ENCODE results near the gene ABCG4. TPM values are rescaled to one million over a fixed set of nuclear protein-coding genes. Genes with fewer than 3 reads are reported as not detected.

The ABCG4 gene
- total RNA-seq, 1 donor from 2014 or later = 0.13 TPM

DNA sequence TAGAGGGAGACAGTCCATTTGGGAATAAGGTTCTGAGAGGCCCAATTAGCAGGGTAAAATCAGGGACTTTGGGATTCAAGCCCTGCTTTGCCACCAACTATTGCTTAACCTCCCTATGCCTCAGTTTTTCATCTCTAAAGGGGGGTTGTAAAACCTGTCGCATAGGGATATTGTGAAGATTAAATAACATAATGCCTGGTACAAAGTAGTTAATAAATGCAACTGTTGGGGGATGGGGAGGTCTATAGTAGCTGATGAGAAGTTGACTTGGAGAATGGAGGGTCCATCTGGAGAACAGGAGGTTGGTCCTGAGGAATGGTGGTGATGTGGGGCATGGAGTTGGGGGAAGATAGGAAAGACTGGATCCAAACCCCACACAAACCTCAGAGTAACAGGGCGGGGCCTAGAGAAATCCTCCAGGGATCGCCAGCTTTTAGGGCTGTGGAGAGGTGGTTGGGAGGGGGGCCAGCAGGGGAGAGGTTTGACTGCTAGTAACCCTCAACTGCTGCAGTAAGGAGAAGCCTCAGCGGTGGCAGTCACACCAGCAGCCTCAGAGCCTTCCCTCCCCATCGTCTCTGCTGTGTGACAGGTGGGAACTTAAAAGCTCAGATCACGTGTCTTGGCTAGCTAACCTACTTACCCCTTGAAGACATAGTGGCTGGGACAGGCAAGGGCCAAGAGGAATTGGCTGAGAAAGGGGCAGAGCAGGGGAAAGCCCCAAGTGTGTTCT is 1.1 kb upstream of the ABCG4 start:
- TF ChIP-seq, protein P1, sequence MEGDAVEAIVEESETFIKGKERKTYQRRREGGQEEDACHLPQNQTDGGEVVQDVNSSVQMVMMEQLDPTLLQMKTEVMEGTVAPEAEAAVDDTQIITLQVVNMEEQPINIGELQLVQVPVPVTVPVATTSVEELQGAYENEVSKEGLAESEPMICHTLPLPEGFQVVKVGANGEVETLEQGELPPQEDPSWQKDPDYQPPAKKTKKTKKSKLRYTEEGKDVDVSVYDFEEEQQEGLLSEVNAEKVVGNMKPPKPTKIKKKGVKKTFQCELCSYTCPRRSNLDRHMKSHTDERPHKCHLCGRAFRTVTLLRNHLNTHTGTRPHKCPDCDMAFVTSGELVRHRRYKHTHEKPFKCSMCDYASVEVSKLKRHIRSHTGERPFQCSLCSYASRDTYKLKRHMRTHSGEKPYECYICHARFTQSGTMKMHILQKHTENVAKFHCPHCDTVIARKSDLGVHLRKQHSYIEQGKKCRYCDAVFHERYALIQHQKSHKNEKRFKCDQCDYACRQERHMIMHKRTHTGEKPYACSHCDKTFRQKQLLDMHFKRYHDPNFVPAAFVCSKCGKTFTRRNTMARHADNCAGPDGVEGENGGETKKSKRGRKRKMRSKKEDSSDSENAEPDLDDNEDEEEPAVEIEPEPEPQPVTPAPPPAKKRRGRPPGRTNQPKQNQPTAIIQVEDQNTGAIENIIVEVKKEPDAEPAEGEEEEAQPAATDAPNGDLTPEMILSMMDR (IDR thresholded peaks at IDR 0.05; ENCODE audit: insufficient read depth, low read length, poor library complexity, severe bottlenecking) = no peak
- peaks cover 30% of the 10 kb centered on the region for H3K27me3 ChIP-seq (ENCODE audit: control insufficient read depth, insufficient read depth, low read length)
- DNase-seq (ENCODE audit: low read depth) = no peak
- no peak overlapping the region for H3K4me3 ChIP-seq (ENCODE audit: low read depth, low read length)
- no peaks in the 10 kb centered on the region for H3K36me3 ChIP-seq (ENCODE audit: control insufficient read depth, insufficient read depth, low read length)

DNA sequence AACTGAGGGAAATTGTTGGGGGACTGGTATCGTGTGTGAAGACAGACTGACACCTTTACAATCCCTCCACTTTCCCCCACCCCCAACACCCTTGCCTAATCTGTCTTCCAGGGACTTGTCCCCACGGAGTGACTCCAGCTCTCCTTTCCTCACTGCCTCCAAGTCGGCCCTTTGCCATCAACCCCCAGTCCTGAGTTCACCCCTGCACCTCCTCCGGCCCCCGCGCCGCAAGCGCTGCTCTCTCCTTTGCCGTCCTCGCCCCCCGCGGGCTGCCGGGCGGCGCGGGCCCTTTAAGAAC is 183 bp upstream of the ABCG4 start:
- Histone ChIP-seq H3K4me3 (ENCODE audit: low read depth, low read length) (peak overlapping the region; percentile 42), H3K36me3 (ENCODE audit: control insufficient read depth, insufficient read depth, low read length) (no peaks in the 10 kb centered on the region), H3K27me3 (ENCODE audit: control insufficient read depth, insufficient read depth, low read length) (peaks cover 30% of the 10 kb centered on the region)
- TF ChIP-seq, protein P1 (IDR thresholded peaks at IDR 0.05; ENCODE audit: insufficient read depth, low read length, poor library complexity, severe bottlenecking) = no peak
- no peak for DNase-seq (ENCODE audit: low read depth)

- DNase-seq (ENCODE audit: low read depth) = no peak
- TF ChIP-seq, protein P1 (IDR thresholded peaks at IDR 0.05; ENCODE audit: insufficient read depth, low read length, poor library complexity, severe bottlenecking) = no peak
- no peaks in the 10 kb centered on the region for H3K36me3 ChIP-seq (ENCODE audit: control insufficient read depth, insufficient read depth, low read length)
- peaks cover 37% of the 10 kb centered on the region for H3K27me3 ChIP-seq (ENCODE audit: control insufficient read depth, insufficient read depth, low read length)
- peak overlapping the region; percentile 42 for H3K4me3 ChIP-seq (ENCODE audit: low read depth, low read length)
Observed at GRCh38 chr11:119149786-119150275, 979 bp downstream of the ABCG4 start.

DNA sequence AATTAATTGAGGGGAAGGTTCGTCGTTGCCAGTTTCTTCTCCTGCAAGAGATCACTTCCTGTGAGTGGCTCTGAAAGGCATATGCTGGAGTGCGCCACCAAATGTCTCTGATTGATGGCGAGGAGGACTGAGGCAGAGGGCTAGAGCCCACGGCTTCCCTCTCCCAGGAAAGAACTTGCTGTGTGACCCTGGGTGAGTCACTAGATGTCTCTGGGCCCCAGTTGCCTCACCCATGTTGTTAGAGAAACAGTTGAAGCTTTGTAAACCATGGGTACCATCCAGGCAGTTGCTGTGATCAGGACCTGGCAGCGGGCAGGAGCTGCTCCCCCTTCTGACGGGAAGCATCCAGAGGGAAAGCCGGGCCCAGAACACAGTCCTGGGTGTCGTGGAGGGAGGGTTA is 3.2 kb downstream of the ABCG4 start:
- DNase-seq (ENCODE audit: low read depth) = no peak
- Histone ChIP-seq H3K27me3 (ENCODE audit: control insufficient read depth, insufficient read depth, low read length) (peaks cover 43% of the 10 kb centered on the region), H3K4me3 (ENCODE audit: low read depth, low read length) (no peak overlapping the region), H3K36me3 (ENCODE audit: control insufficient read depth, insufficient read depth, low read length) (no peaks in the 10 kb centered on the region)
- TF ChIP-seq, protein P1 (IDR thresholded peaks at IDR 0.05; ENCODE audit: insufficient read depth, low read length, poor library complexity, severe bottlenecking) = no peak

DNA sequence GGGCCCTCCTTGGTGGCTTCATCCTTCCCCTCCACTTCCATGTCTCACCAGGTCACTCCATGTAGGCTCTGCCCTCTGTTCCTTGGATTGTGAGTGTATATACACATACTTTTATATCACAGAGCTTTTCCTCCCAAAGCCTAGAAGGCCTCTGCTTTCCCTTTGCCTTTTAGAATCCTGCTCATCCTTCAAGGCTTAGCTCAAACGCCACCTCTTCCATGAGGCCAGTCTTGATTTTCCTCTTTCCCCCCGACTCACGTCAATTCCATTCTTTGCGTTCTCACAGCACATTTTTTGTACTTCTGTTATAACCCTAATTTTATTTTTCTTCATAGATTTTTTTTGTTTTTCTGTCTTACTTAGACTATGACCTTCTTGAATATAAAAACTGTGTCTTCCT is 3.8 kb downstream of the ABCG4 start:
- DNase-seq (ENCODE audit: low read depth) = no peak
- Histone ChIP-seq H3K36me3 (ENCODE audit: control insufficient read depth, insufficient read depth, low read length) (no peaks in the 10 kb centered on the region), H3K27me3 (ENCODE audit: control insufficient read depth, insufficient read depth, low read length) (peaks cover 43% of the 10 kb centered on the region)

More for the DNA sequence above, 3.8 kb downstream of the ABCG4 start:
- TF ChIP-seq, protein P1 (IDR thresholded peaks at IDR 0.05; ENCODE audit: insufficient read depth, low read length, poor library complexity, severe bottlenecking) = no peak
- no peak overlapping the region for H3K4me3 ChIP-seq (ENCODE audit: low read depth, low read length)

Measured in kidney epithelial cell (primary cell).